G401 (cell line): ENCODE measurements around the gene RAB12. TPM values are rescaled to one million over a fixed set of nuclear protein-coding genes. Genes with fewer than 3 reads are reported as not detected.
A peak's percentile ranks its signal among the peaks of the same experiment; 100 is the strongest.
"Not testable (repeated sequence)": the region's sequence is repeated elsewhere in the genome, so short reads cannot be mapped to it uniquely, and the experiment has no call there.

Source experiments
- DNase-seq: peaks from one replicate; pipeline ENCODE4 v3.0.0-alpha.2; 2015; ENCODE audit warnings: low spot score
- in situ Hi-C: cut with HindIII; loops from 2 replicates; pipeline ENCODE4 v1.10.0; 2016; ENCODE audit warnings: low sequenced_read_pairs, mixed read lengths
- total RNA-seq: library from RNA; depleted of rRNA; stranded (reverse); fragments of >200 nt; shearing (Covaris generic); gene quantifications from 2 replicates; pipeline ENCODE4 v1.2.3, GENCODE V29; 2014

Gene RAB12
- total RNA-seq, 1 experiment from 2014 or later: 20.3 TPM

GRCh38 chr18:8609659-8610458 lies 622 bp downstream of the RAB12 start:
- peak; percentile 10 for DNase-seq
- in situ Hi-C loops: no loop called here

- peak; percentile 35 for DNase-seq
- in situ Hi-C loops: no loop called here
Observed at GRCh38 chr18:8610459-8610851, 1.2 kb downstream of the RAB12 start.

GRCh38 chr18:8611916-8612576 lies 2.8 kb downstream of the RAB12 start:
- DNase-seq: peak; percentile 7
- in situ Hi-C loops: no loop called here

GRCh38 chr18:8614875-8615274 lies 5.6 kb downstream of the RAB12 start:
- in situ Hi-C loops: no loop called here
- DNase-seq: no peak

- peak; percentile 87 for DNase-seq
- in situ Hi-C loops: no loop called here
Observed at GRCh38 chr18:8615397-8616027, 6.3 kb downstream of the RAB12 start.

GRCh38 chr18:8616028-8616401 lies 6.8 kb downstream of the RAB12 start:
- in situ Hi-C loops: no loop called here
- no peak for DNase-seq

- in situ Hi-C loops: no loop called here
- no peak for DNase-seq
Observed at GRCh38 chr18:8617907-8618306, 8.7 kb downstream of the RAB12 start.

GRCh38 chr18:8619041-8619440 lies 9.8 kb downstream of the RAB12 start:
- in situ Hi-C loops: no loop called here
- no peak for DNase-seq

- DNase-seq: no peak
- in situ Hi-C loops: no loop called here
Observed at GRCh38 chr18:8619835-8620577, 10.8 kb downstream of the RAB12 start.

GRCh38 chr18:8620845-8621244 lies 11.6 kb downstream of the RAB12 start:
- in situ Hi-C loops: no loop called here
- no peak for DNase-seq

- in situ Hi-C loops, DNase-seq: not testable (repeated sequence)
Observed at GRCh38 chr18:8622625-8623024, 13.4 kb downstream of the RAB12 start.

- no peak for DNase-seq
- in situ Hi-C loops: no loop called here
Observed at GRCh38 chr18:8623549-8624106, 14.4 kb downstream of the RAB12 start.

- peak; percentile 52 for DNase-seq
- in situ Hi-C loops: no loop called here
Observed at GRCh38 chr18:8625461-8626092, 16.3 kb downstream of the RAB12 start.

GRCh38 chr18:8626414-8627106 lies 17.3 kb downstream of the RAB12 start:
- peak; percentile 29 for DNase-seq
- in situ Hi-C loops: no loop called here

GRCh38 chr18:8627107-8627472 lies 17.9 kb downstream of the RAB12 start:
- in situ Hi-C loops: no loop called here
- peak; percentile 86 for DNase-seq

- no peak for DNase-seq
- in situ Hi-C loops: no loop called here
Observed at GRCh38 chr18:8627540-8627939, 18.3 kb downstream of the RAB12 start.

GRCh38 chr18:8629602-8630001 lies 20.4 kb downstream of the RAB12 start:
- in situ Hi-C loops: no loop called here
- DNase-seq: no peak

- DNase-seq: no peak
- in situ Hi-C loops: no loop called here
Observed at GRCh38 chr18:8630546-8630945, 21.3 kb downstream of the RAB12 start.
